NCI-H2081 treated with DMSO at 0.1 percent for 48 hours (cell line): ENCODE data around the gene COL6A1.
"Not testable (repeated sequence)": the region's sequence is repeated elsewhere in the genome, so short reads cannot be mapped to it uniquely, and the experiment has no call there.

Experiments
- DNase-seq: peaks from one replicate; lab custom pipeline; 2025; lab: John Stamatoyannopoulos, UW

The COL6A1 gene

GRCh38 chr21:46005894-46006546, 24.4 kb downstream of the COL6A1 start:
- not testable (repeated sequence) for DNase-seq

- no peak for DNase-seq
These were observed 25.2 kb downstream of the COL6A1 start for GRCh38 chr21:46006547-46007491.

- DNase-seq: no peak
These were observed 25.9 kb downstream of the COL6A1 start for GRCh38 chr21:46007492-46007868.

GRCh38 chr21:46008893-46009621, 27.5 kb downstream of the COL6A1 start:
- DNase-seq: no peak

GRCh38 chr21:46009951-46010705, 28.6 kb downstream of the COL6A1 start:
- DNase-seq: no peak

GRCh38 chr21:46011267-46011967, 29.8 kb downstream of the COL6A1 start:
- DNase-seq: no peak

GRCh38 chr21:46012154-46012553, 30.6 kb downstream of the COL6A1 start:
- no peak for DNase-seq

GRCh38 chr21:46014828-46015227, 33.3 kb downstream of the COL6A1 start:
- no peak for DNase-seq

- DNase-seq: no peak
These were observed 35.6 kb downstream of the COL6A1 start for GRCh38 chr21:46017148-46017547.

- DNase-seq: no peak
These were observed 36.1 kb downstream of the COL6A1 start for GRCh38 chr21:46017695-46018094.

- DNase-seq: no peak
These were observed 37.0 kb downstream of the COL6A1 start for GRCh38 chr21:46018615-46019014.

- DNase-seq: no peak
These were observed 39.0 kb downstream of the COL6A1 start for GRCh38 chr21:46020581-46020980.

GRCh38 chr21:46021398-46021797, 39.8 kb downstream of the COL6A1 start:
- DNase-seq: no peak

GRCh38 chr21:46021978-46022544, 40.5 kb downstream of the COL6A1 start:
- DNase-seq: no peak

GRCh38 chr21:46022551-46023525, 41.3 kb downstream of the COL6A1 start:
- no peak for DNase-seq

- no peak for DNase-seq
These were observed 42.0 kb downstream of the COL6A1 start for GRCh38 chr21:46023555-46023954.

- DNase-seq: no peak
These were observed 42.6 kb downstream of the COL6A1 start for GRCh38 chr21:46024141-46024540.

- DNase-seq: no peak
These were observed 43.7 kb downstream of the COL6A1 start for GRCh38 chr21:46025113-46025770.

- DNase-seq: no peak
These were observed 46.4 kb downstream of the COL6A1 start for GRCh38 chr21:46027851-46028493.
